ENCODE data around the gene CACNA2D2. TPM values are rescaled to one million over a fixed set of nuclear protein-coding genes. Genes with fewer than 3 reads are reported as not detected.

The CACNA2D2 gene
- total RNA-seq, 2 donors from 2014 or later, result 5.6 to 9.1 TPM

DNA sequence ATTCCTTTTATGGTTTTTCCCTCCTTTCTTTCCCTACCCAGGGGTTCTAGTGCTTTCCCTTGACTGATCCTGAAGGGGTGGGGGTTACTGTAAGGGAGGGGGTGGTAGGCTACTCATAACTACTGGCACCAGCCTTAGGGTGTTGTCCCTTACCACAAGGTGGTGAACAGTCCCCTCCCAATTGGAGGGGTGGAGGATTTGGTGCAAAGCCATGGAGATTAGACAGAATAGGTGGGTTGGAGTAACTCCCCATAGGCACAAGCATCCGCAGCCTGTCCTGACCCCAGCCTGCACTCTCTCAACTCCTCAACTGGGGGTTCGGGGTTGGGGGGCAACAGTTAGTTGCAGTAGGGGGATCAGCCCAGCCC, 178.3 kb downstream of the CACNA2D2 start:
- no peak for DNase-seq (ENCODE audit: low spot score)
- peaks cover 0 to 6% of the 10 kb centered on the region in 2 donors for H3K36me3 ChIP-seq
- no peaks in the 10 kb centered on the region for H3K27me3 ChIP-seq (replicated peaks; ENCODE audit: insufficient read depth)
- WGBS, result 85% methylated on average over 2 of the region's 2 CpGs
- TF ChIP-seq POLR2AphosphoS5 (IDR thresholded peaks at IDR 0.05), result no peak
- TF ChIP-seq, protein P1, sequence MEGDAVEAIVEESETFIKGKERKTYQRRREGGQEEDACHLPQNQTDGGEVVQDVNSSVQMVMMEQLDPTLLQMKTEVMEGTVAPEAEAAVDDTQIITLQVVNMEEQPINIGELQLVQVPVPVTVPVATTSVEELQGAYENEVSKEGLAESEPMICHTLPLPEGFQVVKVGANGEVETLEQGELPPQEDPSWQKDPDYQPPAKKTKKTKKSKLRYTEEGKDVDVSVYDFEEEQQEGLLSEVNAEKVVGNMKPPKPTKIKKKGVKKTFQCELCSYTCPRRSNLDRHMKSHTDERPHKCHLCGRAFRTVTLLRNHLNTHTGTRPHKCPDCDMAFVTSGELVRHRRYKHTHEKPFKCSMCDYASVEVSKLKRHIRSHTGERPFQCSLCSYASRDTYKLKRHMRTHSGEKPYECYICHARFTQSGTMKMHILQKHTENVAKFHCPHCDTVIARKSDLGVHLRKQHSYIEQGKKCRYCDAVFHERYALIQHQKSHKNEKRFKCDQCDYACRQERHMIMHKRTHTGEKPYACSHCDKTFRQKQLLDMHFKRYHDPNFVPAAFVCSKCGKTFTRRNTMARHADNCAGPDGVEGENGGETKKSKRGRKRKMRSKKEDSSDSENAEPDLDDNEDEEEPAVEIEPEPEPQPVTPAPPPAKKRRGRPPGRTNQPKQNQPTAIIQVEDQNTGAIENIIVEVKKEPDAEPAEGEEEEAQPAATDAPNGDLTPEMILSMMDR (IDR thresholded peaks at IDR 0.05), result no peak
- no peak for TF ChIP-seq POLR2A (IDR thresholded peaks at IDR 0.05)
- H3K4me3 ChIP-seq, result no peak overlapping the region
- H3K9me3 ChIP-seq, result no peaks in the 10 kb centered on the region
- peak overlapping the region in 1 of 2 donors; percentile 95 for H3K27ac ChIP-seq
- H3K4me1 ChIP-seq (replicated peaks), result peaks cover 14% of the 10 kb centered on the region
- intact Hi-C loops (cut with DNase I), result no loop called here

DNA sequence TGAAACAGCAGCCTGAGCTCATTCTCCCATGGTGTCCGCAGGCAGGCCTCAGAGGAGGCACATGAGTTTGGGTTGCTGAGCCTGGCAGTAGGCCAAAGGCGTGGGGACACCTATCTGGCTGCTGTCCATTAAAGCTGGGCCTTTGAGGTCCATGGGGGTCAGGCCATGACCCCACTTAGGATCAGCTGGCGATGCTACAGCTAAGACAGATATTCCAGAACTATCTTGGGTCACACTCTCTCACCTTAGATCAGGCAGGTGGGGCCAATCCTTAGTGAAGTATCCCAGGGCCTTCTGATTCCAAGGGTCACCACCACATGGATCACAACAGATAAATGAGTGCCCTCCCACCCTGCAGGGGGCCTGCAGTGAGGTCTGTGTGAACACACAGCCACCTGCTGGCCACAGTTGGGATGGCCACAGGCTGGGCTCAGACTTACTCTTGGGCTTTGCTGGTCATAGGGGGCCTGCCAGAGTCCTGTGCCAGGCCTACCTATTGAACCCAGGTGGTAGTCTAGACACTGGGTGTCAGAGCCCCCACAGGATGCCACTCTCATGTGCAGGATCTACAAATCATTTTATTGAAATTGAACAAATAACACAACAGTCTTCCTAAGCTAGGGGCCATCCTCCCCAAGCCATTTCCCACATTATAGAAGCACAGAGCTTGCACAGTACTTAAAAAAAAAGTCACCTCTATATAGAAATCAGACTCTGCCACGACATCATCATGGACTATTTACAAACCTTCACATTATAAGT, 178.9 kb downstream of the CACNA2D2 start:
- TF ChIP-seq POLR2AphosphoS5 (IDR thresholded peaks at IDR 0.05) (peak; percentile 31), POLR2A (IDR thresholded peaks at IDR 0.05) (no peak)
- TF ChIP-seq, protein P1 (IDR thresholded peaks at IDR 0.05), result peak; percentile 69 to 91 (median 82)
- Histone ChIP-seq H3K27ac (peak overlapping the region; percentile 24 to 95), H3K4me1 (replicated peaks) (peaks cover 17% of the 10 kb centered on the region), H3K27me3 (replicated peaks; ENCODE audit: insufficient read depth) (no peaks in the 10 kb centered on the region), H3K9me3 (no peaks in the 10 kb centered on the region), H3K36me3 (peaks cover 0 to under 1% of the 10 kb centered on the region in 2 donors), H3K4me3 (no peak overlapping the region)
- WGBS, result 66% methylated on average over 3 of the region's 4 CpGs
- intact Hi-C loops (cut with DNase I), result loop anchor here (5.0 kb wide), 1 partner anchor 87 kb away; the partner anchor contains the start of gene GNAI2
- peak; percentile 56 for DNase-seq (ENCODE audit: low spot score)

DNA sequence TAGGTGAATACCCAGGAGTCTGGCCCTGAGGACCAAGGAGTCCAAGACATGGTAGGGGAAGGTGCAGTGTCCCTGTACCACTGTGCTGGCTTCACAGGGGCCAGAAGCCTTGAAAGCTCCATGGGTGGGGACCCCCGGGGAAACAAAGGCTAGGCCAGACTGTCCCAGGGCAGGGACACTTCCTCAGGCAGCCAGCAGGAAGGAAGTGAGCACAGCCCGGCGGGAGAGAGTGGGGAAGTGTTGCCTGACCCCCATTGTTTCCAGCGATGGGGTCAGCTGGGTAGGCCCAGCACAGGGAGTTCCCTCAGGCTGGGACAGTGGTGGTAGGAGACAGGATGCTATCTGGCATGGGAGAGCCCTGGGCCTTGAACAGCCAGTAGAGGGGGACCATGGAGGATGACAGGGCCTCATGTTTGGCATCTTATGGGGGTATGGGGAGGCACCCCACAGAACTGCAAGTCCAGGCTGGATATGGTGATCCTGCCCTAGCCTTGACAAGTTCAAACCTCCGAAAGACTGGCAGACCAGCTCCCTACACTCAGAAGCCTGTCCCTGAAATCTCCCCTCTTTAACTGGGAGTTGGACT, 179.7 kb downstream of the CACNA2D2 start:
- Histone ChIP-seq H3K4me1 (replicated peaks) (peaks cover 17% of the 10 kb centered on the region), H3K27me3 (replicated peaks; ENCODE audit: insufficient read depth) (no peaks in the 10 kb centered on the region), H3K27ac (peak overlapping the region; percentile 88 to 95), H3K36me3 (no peaks in the 10 kb centered on the region), H3K9me3 (no peaks in the 10 kb centered on the region), H3K4me3 (no peak overlapping the region)
- TF ChIP-seq POLR2A (IDR thresholded peaks at IDR 0.05) (no peak), POLR2AphosphoS5 (IDR thresholded peaks at IDR 0.05) (no peak)
- TF ChIP-seq, protein P1 (IDR thresholded peaks at IDR 0.05), result no peak
- WGBS, result 59% methylated on average over 5 of the region's 5 CpGs
- intact Hi-C loops (cut with DNase I), result loop anchor here (2.0 to 5.0 kb wide), 2 partner anchors 63 to 86 kb away; partner anchors contain the start of gene GNAI2
- no peak for DNase-seq (ENCODE audit: low spot score)

DNA sequence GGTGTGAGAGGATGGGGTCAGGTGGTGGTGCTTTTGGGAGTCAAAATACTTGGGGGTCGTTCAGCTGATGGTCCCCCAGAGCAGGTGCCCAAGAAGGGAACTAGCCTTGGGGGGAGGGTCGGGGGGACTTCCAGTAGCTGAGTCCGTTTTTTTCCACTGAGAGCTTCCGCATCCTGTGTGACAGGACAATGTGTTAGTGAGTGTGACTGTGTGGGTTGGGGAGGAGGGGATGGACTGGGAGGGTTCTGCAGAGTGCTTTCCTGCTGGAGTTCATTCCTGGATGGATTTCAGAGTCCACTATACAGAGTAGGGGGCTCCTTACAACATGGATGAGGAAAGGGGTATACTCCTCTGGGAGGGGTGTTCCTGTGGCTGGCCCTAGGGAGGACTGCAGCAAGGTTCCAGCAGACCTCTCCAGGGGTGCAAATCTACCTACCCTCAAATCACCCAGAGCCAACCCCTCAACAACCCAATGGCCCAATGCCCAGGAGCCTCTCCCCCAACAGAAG, 180.3 kb downstream of the CACNA2D2 start:
- peaks cover 20% of the 10 kb centered on the region for H3K4me1 ChIP-seq (replicated peaks)
- no peak for DNase-seq (ENCODE audit: low spot score)
- no peaks in the 10 kb centered on the region for H3K27me3 ChIP-seq (replicated peaks; ENCODE audit: insufficient read depth)
- intact Hi-C loops (cut with DNase I), result loop anchor here (2.0 to 5.0 kb wide), 2 partner anchors 62 to 86 kb away; partner anchors contain the start of gene GNAI2
- H3K4me3 ChIP-seq, result no peak overlapping the region
- TF ChIP-seq, protein P1 (IDR thresholded peaks at IDR 0.05), result no peak
- TF ChIP-seq POLR2AphosphoS5 (IDR thresholded peaks at IDR 0.05) (no peak), POLR2A (IDR thresholded peaks at IDR 0.05) (no peak)
- H3K9me3 ChIP-seq, result no peaks in the 10 kb centered on the region
- peak overlapping the region; percentile 88 to 95 for H3K27ac ChIP-seq
- H3K36me3 ChIP-seq, result no peaks in the 10 kb centered on the region
- 39% methylated on average over 4 of the region's 4 CpGs for WGBS

Measured in prostate gland (tissue), 2 donors.